Neural cell (in vitro differentiated cells): ENCODE results near the gene MAP2K1. TPM values are rescaled to one million over a fixed set of nuclear protein-coding genes. Genes with fewer than 3 reads are reported as not detected.

Experiments used
- H2AFZ ChIP-seq: fragments of 200-600, 300-800 bp; sonication (generic), shearing (Covaris generic); 2 replicates; pipeline ENCODE4 v1.6.0; 2014; ENCODE audit warnings: low read depth, mild to moderate bottlenecking, antibody characterized with exemption, low read length, moderate library complexity
- H3F3A ChIP-seq: fragments of 200-600 bp; shearing (Covaris generic); 2 replicates; pipeline ENCODE4 v1.6.1; 2016; ENCODE audit warnings: mild to moderate bottlenecking, moderate library complexity, mixed read lengths, antibody characterized with exemption, low read length; ENCODE audit not compliant: insufficient read depth, poor library complexity, severe bottlenecking
- H3K27ac ChIP-seq: fragments of 200-600, 300-800 bp; sonication (generic), shearing (Covaris generic); 2 replicates; pipeline ENCODE4 v1.5.1; 2014; ENCODE audit warnings: mild to moderate bottlenecking, low read length, moderate library complexity
- H3K27me3 ChIP-seq: fragments of 300-800, 200-600 bp; sonication (generic), shearing (Covaris generic); 2 replicates; pipeline ENCODE4 v1.6.0; 2014; ENCODE audit warnings: mild to moderate bottlenecking, low read depth, low read length, moderate library complexity; ENCODE audit not compliant: insufficient read depth
- H3K36me3 ChIP-seq: fragments of 300-800, 200-600 bp; sonication (generic), shearing (Covaris generic); 2 replicates; pipeline ENCODE4 v1.5.1; 2014; ENCODE audit warnings: mild to moderate bottlenecking, antibody characterized with exemption, low read length, moderate library complexity; ENCODE audit not compliant: insufficient read depth
- H3K4me2 ChIP-seq: fragments of 300-800, 200-600 bp; sonication (generic), shearing (Covaris generic); 2 replicates; pipeline ENCODE4 v1.6.0; 2014; ENCODE audit warnings: mild to moderate bottlenecking, low read length
- H3K4me3 ChIP-seq: fragments of 300-800, 200-600 bp; sonication (generic), shearing (Covaris generic); 2 replicates; pipeline ENCODE4 v1.5.1; 2014; ENCODE audit warnings: mild to moderate bottlenecking, low read length, moderate library complexity
- H3K79me2 ChIP-seq: fragments of 200-600 bp; shearing (Covaris generic); replicated peaks from 2 replicates; pipeline ENCODE4 v1.6.0; 2014; ENCODE audit warnings: mild to moderate bottlenecking, low read length, moderate library complexity; ENCODE audit not compliant: insufficient read depth
- H3K9ac ChIP-seq: fragments of 300-800, 200-600 bp; sonication (generic), shearing (Covaris generic); 2 replicates; pipeline ENCODE4 v1.6.1; 2016; ENCODE audit warnings: mild to moderate bottlenecking, low read length, mixed read lengths
- H3K9me2 ChIP-seq: fragments of 200-600 bp; shearing (Covaris generic); 2 replicates; pipeline ENCODE4 v1.6.1; 2016; ENCODE audit warnings: mild to moderate bottlenecking, low read length, mixed read lengths; ENCODE audit not compliant: insufficient read depth
- H3K9me3 ChIP-seq: fragments of 200-600, 300-800 bp; sonication (generic), shearing (Covaris generic); 2 replicates; pipeline ENCODE4 v1.6.1; 2016; ENCODE audit warnings: mild to moderate bottlenecking, mixed run types, low read length, moderate library complexity, mixed read lengths
- H4K20me1 ChIP-seq: fragments of 200-600 bp; shearing (Covaris generic); 2 replicates; pipeline ENCODE4 v1.6.1; 2016; ENCODE audit warnings: mild to moderate bottlenecking, mixed run types; ENCODE audit not compliant: insufficient read depth
- EP300 ChIP-seq: fragments of 450-650 bp; conservative IDR thresholded peaks from 2 replicates; pipeline ENCODE4 v1.6.1; 2014; ENCODE audit warnings: antibody characterized with exemption, mild to moderate bottlenecking, moderate library complexity; ENCODE audit not compliant: poor library complexity, severe bottlenecking
- EZH2 ChIP-seq: fragments of 200-600, 300-800 bp; shearing (Covaris generic), sonication (generic); IDR thresholded peaks from 2 replicates; pipeline ENCODE4 v1.6.1; 2014; ENCODE audit warnings: antibody characterized with exemption, low read length, borderline replicate concordance, mild to moderate bottlenecking; ENCODE audit not compliant: insufficient read depth, poor library complexity, severe bottlenecking
- MXI1 ChIP-seq: fragments of 450-650 bp; conservative IDR thresholded peaks from 2 replicates; pipeline ENCODE4 v1.6.1; 2014; ENCODE audit warnings: antibody characterized with exemption, mild to moderate bottlenecking; ENCODE audit not compliant: poor library complexity, severe bottlenecking
- POLR2AphosphoS5 ChIP-seq: IDR thresholded peaks from 2 replicates; pipeline ENCODE4 v1.6.1; 2012
- RAD21 ChIP-seq: fragments of 450-650 bp; conservative IDR thresholded peaks from 2 replicates; pipeline ENCODE4 v1.6.1; 2014; ENCODE audit warnings: antibody characterized with exemption, mild to moderate bottlenecking, moderate library complexity
- SMC3 ChIP-seq: fragments of 450-650 bp; conservative IDR thresholded peaks from 2 replicates; pipeline ENCODE4 v1.6.1; 2014; ENCODE audit warnings: antibody characterized with exemption, mild to moderate bottlenecking, moderate library complexity; ENCODE audit not compliant: poor library complexity
- TAF1 ChIP-seq: IDR thresholded peaks from 2 replicates; pipeline ENCODE4 v1.6.1; 2012; ENCODE audit warnings: low read depth
- polyA plus RNA-seq: library from polyadenylated mRNA; depleted of rRNA; stranded (reverse); fragments of >200 nt; gene quantifications from 2 replicates; pipeline ENCODE4 v1.2.3, GENCODE V29; 2014
- TF ChIP-seq, protein P1 (sequence below): IDR thresholded peaks from 2 replicates; pipeline ENCODE4 v1.6.1; 2012; ENCODE audit warnings: borderline replicate concordance
- TF ChIP-seq, protein P2 (sequence below): fragments of 450-650 bp; IDR thresholded peaks from 2 replicates; pipeline ENCODE4 v1.5.1; 2014; ENCODE audit warnings: antibody characterized with exemption, mild to moderate bottlenecking, moderate library complexity; ENCODE audit not compliant: poor library complexity, severe bottlenecking

The MAP2K1 gene
- polyA plus RNA-seq, 1 donor from 2014 or later = 24.7 TPM

DNA sequence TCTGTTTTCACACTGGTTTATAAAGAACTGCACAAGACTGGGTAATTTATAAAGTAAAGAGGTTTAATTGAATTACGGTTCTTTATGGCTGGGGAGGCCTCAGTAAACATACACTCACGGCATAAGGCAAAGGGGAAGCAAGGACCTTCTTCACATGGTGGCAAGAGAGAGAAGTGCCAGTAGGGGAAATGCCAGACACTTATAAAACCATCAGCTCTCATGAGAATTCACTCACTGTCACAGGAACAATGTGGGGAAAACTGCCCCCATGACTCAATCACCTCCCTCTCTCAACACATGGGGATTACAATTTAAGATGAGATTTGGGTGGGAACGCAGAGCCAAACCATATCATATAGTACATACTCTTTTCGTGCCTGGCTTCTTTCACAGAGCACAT is 42.4 kb downstream of the MAP2K1 start:
- Histone ChIP-seq H3K9me2 (no peaks in the 10 kb centered on the region), H3K36me3 (no peaks in the 10 kb centered on the region), H2AFZ (no peak overlapping the region), H3K79me2 (no peaks in the 10 kb centered on the region), H3K27ac (no peak overlapping the region), H4K20me1 (no peaks in the 10 kb centered on the region), H3K9me3 (no peaks in the 10 kb centered on the region), H3F3A (no peaks in the 10 kb centered on the region), H3K4me2 (no peak overlapping the region), H3K27me3 (no peaks in the 10 kb centered on the region), H3K9ac (no peak overlapping the region), H3K4me3 (no peak overlapping the region)
- TF ChIP-seq RAD21 = no peak
- TF ChIP-seq, protein P1, sequence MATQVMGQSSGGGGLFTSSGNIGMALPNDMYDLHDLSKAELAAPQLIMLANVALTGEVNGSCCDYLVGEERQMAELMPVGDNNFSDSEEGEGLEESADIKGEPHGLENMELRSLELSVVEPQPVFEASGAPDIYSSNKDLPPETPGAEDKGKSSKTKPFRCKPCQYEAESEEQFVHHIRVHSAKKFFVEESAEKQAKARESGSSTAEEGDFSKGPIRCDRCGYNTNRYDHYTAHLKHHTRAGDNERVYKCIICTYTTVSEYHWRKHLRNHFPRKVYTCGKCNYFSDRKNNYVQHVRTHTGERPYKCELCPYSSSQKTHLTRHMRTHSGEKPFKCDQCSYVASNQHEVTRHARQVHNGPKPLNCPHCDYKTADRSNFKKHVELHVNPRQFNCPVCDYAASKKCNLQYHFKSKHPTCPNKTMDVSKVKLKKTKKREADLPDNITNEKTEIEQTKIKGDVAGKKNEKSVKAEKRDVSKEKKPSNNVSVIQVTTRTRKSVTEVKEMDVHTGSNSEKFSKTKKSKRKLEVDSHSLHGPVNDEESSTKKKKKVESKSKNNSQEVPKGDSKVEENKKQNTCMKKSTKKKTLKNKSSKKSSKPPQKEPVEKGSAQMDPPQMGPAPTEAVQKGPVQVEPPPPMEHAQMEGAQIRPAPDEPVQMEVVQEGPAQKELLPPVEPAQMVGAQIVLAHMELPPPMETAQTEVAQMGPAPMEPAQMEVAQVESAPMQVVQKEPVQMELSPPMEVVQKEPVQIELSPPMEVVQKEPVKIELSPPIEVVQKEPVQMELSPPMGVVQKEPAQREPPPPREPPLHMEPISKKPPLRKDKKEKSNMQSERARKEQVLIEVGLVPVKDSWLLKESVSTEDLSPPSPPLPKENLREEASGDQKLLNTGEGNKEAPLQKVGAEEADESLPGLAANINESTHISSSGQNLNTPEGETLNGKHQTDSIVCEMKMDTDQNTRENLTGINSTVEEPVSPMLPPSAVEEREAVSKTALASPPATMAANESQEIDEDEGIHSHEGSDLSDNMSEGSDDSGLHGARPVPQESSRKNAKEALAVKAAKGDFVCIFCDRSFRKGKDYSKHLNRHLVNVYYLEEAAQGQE = no peak
- TF ChIP-seq EP300 = no peak
- no peak for TF ChIP-seq POLR2AphosphoS5
- TF ChIP-seq SMC3 = no peak
- TF ChIP-seq TAF1 = no peak
- no peak for TF ChIP-seq MXI1
- TF ChIP-seq EZH2 = no peak
- TF ChIP-seq, protein P2, sequence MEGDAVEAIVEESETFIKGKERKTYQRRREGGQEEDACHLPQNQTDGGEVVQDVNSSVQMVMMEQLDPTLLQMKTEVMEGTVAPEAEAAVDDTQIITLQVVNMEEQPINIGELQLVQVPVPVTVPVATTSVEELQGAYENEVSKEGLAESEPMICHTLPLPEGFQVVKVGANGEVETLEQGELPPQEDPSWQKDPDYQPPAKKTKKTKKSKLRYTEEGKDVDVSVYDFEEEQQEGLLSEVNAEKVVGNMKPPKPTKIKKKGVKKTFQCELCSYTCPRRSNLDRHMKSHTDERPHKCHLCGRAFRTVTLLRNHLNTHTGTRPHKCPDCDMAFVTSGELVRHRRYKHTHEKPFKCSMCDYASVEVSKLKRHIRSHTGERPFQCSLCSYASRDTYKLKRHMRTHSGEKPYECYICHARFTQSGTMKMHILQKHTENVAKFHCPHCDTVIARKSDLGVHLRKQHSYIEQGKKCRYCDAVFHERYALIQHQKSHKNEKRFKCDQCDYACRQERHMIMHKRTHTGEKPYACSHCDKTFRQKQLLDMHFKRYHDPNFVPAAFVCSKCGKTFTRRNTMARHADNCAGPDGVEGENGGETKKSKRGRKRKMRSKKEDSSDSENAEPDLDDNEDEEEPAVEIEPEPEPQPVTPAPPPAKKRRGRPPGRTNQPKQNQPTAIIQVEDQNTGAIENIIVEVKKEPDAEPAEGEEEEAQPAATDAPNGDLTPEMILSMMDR = no peak

DNA sequence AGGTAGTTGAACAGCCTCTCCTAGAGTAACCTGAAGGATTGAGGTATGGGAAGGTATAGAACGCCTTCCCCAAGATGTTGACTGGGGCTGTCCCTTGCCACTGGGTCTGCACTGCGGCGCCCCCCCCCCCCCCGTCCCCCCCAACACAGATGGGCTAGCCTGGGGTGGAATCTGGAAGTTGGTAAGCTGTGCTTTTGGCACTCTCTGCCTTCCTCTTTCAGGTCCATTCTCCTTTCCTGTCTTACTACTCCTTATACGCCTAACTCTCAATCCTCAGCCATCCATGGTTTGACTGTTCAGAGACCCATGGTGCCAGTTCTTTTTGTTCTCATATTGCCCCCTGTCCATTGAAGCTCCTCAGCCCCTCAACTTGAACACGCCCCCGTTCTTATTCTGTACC is 42.8 kb downstream of the MAP2K1 start:
- H3K9ac ChIP-seq = no peak overlapping the region
- no peak overlapping the region for H3K27ac ChIP-seq
- no peaks in the 10 kb centered on the region for H3F3A ChIP-seq
- H3K4me3 ChIP-seq = no peak overlapping the region
- H3K36me3 ChIP-seq = no peaks in the 10 kb centered on the region
- H3K9me3 ChIP-seq = no peaks in the 10 kb centered on the region
- no peaks in the 10 kb centered on the region for H3K27me3 ChIP-seq
- H2AFZ ChIP-seq = no peak overlapping the region
- no peak overlapping the region for H3K4me2 ChIP-seq
- TF ChIP-seq, protein P2 = no peak
- TF ChIP-seq, protein P1 = no peak
- no peak for TF ChIP-seq EP300
- no peak for TF ChIP-seq SMC3
- no peak for TF ChIP-seq MXI1
- no peak for TF ChIP-seq EZH2
- no peaks in the 10 kb centered on the region for H4K20me1 ChIP-seq
- no peaks in the 10 kb centered on the region for H3K9me2 ChIP-seq
- no peaks in the 10 kb centered on the region for H3K79me2 ChIP-seq
